NCI-H226 (cell line): ENCODE results near the gene REEP1.

Source experiments
- DNase-seq: peaks from one replicate; pipeline ENCODE4 v3.0.0-alpha.2; 2015

Gene REEP1

DNA sequence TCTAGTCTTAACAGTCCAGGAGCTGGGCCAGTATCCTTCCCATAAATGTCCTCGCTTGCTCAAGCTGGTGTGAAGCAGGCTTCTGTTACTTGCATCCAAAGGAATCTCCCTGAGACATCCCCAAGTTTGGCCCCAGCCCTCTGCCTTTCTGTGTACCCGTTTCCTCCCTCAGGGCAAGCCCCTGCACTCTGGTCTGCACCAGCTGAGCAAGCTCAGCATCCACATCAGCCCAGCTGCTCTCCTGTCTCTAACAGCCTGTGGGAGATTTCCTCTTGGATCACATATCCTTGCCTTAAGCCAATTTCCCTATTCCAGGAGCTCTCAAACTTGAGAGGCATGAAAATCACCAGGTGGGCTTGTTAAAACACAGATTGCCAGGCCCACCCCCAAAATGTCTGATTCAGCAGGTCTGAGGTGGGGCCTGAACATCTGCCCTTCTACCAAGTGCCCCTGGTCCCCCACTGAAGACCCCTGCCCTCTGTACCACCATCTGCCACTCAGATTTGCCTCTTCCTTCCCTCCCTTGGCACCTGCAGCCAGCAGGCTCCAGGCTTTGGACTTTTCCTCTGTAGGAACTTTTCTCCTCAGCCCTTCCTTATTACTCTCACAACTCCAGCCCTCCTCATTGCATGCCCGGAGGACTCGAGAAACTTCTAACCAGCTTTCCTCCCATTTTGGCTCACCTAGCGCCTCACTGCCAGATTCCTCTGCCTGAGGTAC, 32.1 kb downstream of the REEP1 start:
- no peak for DNase-seq

DNA sequence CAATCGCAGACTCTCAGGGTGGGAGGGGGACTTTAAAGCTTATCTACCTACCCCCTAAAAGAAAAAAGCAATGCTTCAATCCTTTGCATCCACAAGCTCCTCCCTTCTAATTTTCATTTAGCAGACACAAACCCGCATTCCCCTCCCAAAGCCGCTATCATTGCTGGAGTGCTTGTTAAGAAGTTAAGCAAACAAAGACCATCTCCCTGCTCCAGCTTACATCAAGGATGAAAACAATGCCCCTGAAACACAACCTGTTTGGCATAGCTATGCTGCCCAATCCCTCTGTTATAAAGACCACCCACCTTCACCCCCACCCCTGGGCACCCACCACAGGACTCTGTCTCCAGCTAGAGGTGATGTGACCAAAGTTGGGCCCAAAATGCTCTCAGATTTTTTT, 33.0 kb downstream of the REEP1 start:
- DNase-seq: no peak

DNA sequence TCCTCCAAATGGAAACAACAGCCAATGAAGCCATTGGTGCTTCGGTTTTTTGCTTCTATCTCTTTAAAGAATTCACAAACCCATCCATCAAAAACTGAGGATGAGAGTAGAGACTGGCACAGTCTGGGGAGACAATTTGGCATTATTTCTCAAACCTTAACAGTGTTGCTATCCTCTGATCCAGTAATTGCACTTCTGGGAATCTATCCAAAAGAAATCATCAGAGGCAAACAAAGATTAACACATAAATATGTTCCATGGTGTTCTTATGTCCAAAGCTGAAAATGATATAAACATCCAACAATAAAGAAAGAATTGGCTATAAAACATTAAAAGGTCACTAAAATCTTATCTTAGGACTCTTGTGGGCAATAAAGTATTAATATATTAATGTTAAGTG, 35.1 kb downstream of the REEP1 start:
- peak; percentile 47 for DNase-seq

DNA sequence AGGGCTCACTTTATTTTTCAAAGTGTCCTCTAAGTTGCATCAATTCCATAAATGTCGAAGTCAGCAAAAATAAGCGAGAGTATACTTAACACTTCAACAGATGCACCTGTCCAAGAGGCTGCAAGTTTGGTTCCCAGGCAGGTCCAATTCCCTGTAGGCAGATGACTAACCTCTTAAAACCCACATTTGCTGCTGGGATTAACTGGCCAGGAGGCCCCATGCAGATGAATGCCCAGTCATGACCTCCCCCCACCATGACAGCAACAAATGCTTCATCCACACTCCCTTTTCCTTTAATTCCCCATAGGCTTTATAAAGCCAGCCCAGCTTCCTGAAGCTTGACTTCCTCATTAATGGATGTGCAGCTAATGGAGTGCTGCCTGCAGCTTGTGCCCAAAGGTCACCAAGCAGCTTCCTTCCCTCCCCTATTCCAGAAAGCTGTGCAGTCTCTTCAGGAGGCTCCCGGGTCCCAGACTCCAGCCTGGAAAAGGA, 35.7 kb downstream of the REEP1 start:
- peak; percentile 37 for DNase-seq

DNA sequence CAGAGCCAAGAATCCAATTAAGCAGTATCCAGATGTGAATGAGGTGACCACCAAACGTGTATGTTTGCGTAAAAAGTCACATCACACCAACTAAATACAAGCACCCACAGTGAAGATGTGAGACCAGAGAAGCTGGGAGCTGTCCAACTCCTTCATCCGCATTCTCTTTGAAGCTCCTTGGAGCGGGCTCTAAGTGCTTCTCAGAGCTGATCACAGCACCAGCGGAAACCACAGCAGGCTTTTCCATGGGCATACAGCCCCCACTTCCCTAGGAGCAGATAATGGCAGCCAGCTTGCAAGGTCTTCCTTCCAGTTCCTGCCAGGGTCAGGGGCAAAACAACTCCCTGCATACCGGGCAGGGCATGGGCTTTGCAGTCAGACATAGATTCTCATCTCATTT, 36.4 kb downstream of the REEP1 start:
- no peak for DNase-seq

DNA sequence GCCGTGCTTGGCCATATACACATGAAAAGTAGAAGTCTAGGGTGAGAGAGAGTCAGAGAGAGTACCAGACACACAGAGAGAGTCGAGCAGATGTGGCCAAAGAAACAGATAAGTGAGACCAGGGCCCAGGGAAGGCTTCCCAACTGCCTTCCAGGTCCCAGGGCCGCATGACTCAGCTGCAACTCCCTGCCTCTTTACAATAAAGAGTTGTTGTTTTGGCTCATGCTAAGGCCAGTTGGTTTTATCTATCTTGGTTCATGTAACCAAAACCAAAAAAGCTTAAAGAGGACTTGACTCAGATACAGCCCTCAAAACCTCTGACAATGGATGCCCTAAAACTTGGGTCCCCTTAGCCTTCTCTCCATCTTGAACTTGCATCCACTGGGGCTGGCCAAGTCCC, 36.9 kb downstream of the REEP1 start:
- DNase-seq: peak; percentile 27

GRCh38 chr2:86298411-86299390, 38.7 kb downstream of the REEP1 start:
- DNase-seq: no peak

- DNase-seq: no peak
These were observed 39.9 kb downstream of the REEP1 start for GRCh38 chr2:86297382-86298147.

DNA sequence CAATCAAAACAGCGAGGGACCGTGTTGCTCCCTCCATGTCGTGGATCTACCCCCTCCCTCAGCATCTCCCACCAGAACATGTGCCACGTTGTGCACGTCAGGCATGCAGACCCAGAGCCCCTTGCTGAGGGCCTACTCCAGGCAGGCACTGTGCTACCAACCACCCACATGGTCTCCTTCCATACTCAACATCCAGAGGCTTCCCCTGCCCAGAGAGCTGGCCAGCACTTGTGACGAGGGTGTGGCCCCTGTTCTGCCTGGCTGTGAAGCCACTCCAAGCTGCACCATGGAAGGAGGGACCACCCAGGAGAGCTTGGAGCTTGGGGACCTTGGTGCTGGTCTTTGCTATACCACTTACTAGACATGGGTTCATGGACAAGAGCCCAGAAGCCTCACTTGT, 40.5 kb downstream of the REEP1 start:
- DNase-seq: no peak

GRCh38 chr2:86295066-86295465, 42.4 kb downstream of the REEP1 start:
- DNase-seq: no peak

DNA sequence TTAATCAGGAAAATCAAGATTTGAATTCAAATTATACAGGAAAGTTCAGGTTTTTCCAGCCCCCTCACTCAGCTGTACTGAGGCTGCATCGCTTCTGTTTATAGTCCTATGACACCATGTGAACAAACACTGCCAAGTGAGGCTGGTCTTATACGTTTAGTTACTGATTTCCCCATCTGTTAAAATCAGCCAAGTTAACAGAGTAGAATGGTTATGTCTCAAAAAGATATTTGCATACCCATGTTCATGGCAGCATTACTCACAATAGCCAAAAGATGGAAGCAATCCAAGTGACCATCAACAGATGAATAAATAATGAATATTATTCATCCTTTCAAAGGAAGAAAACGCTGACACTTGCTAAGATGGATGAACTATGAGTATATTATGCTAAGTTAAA, 43.8 kb downstream of the REEP1 start:
- peak; percentile 33 for DNase-seq

DNA sequence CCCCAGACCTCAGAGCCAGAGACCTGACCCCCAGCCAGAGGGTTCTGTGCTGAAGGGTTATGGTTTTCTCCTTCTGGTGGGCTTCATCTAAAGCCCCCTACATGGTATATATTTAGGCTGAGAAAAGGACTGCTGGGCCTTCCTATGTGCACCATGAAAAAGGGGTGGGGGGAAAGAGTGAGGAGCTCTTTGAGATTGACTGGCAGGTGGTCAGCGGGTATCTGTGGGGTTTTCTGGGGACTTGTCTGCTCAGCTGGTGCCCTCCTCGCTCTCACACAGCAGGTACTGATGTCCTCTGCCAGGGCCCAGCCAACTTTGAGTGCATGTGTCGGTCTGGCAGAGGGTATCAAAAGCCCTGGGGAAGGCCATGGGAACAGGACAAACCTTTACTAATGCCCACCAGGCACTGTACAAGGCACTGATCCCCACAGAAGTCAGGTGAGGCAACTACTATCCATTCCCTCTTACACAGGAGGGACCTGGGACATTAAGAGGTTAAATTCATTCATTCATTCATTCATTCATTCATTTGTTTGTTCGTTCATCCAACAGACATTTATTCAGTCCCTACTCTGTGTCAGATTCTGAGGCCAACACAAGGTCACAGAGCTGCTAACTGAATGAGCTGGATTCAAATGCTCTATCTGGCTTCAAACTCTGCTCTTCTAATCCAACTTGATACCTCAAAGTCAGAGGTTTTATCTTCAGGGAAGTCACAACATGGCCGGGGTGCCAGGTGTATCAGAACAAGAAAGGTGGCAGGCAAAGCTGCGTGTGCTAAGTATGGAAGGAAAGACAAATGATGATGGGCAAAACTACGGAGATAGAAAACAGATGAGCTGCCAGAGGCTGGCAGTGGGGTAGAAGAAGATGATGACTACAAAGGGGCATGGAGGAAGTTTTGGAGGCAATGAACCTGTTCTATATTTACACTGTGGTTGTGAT, 44.6 kb downstream of the REEP1 start:
- DNase-seq: no peak

- no peak for DNase-seq
These were observed 46.1 kb downstream of the REEP1 start for GRCh38 chr2:86291328-86291662.

- DNase-seq: no peak
These were observed 46.7 kb downstream of the REEP1 start for GRCh38 chr2:86290596-86291327.

GRCh38 chr2:86286516-86286915, 50.9 kb downstream of the REEP1 start:
- no peak for DNase-seq

DNA sequence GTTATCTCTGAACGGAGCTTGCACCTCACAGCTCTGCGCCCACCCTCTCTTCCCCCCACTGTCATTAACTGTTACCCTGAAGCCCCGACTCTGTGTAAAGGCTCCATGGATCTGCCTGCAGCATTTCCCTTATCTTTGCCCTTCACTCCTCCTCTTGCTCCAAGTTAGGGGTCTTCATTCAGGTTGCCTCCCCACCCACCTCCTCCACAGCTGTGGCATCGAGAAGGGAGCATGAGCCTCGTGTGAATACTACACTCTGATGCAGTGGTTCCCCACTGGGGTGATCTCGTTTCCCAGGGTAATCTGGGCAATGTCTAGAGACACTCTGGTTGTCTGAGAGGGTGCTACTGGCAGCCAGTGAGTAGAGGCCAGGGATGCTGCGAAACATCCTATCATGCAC, 51.4 kb downstream of the REEP1 start:
- DNase-seq: no peak

DNA sequence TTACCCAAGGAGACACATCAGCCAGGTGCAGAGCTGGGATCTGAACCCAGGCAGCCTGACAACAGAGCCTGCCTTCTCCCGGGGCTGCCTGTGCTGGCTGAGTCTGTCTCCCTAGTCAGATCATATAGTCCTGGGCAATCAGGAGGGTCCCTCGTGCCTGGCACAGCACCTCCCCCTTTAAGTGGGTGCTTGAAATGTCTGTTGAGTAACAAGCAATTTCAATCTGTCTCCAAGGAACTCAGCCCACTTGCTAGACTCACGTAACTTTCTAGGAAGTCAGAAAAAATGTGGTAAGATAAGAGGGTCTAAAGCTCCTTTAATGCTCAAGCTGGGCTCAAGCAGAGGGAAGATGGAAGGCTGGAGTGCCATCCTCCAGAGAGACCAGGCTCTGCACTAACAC, 51.9 kb downstream of the REEP1 start:
- no peak for DNase-seq

DNA sequence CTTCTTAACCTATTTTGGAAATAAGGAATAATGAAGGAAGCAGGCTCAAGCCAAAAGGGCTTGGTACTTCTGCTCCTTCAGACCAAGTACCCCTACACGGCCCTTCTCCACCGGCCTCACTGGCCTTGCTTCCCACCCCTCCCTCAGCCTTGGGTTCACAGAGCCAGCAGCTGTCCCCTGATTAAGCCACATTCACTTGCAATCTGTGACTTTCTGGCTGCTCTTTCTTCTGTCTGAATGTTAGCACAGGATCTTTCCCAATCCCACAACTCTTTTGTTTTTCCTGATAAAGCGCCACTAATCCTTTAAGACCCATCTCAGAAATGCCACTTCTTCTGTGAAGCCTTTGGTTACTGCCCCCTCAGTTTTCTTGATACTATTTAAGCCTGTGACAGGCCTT, 52.4 kb downstream of the REEP1 start:
- no peak for DNase-seq

DNA sequence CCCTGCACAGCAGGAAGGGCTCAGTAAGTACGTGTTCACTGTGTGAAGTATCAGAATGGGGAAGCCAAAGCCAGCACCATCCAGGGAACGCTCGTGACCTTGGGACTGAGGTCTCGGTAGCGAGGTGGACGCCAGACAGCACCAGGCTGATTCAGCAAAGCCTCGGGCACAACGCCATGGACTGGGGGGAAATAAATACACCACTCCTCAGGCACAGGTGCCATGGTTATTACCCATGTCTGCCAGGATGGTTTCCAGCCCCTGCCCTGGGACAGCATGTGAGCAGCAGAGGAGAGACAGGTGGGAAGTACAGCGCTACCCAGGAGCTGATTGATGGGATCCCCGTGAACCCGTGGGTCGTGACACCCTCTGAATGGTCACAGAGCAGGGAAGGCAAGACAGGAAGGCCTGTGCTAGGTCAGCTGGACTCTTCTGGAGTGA, 53.0 kb downstream of the REEP1 start:
- DNase-seq: no peak

- DNase-seq: no peak
These were observed 53.9 kb downstream of the REEP1 start for GRCh38 chr2:86283411-86284030.
